Liver (tissue), 9 donors: ENCODE data around the gene CYSLTR2. TPM values are rescaled to one million over a fixed set of nuclear protein-coding genes. Genes with fewer than 3 reads are reported as not detected.
A peak's percentile ranks its signal among the peaks of the same experiment; 100 is the strongest.

ENCODE experiments used
- DNase-seq: peaks from one replicate; pipeline ENCODE4 v3.0.0-alpha.2; 2017; ENCODE audit warnings: low spot score
- H3K27ac ChIP-seq, 2 donors: one replicate each; pipeline ENCODE4 v1.7.0; 2013; ENCODE audit warnings: inconsistent platforms in 2 of 2, low read length in 2 of 2, control low read depth in 1 of 2, low read depth in 1 of 2, mild to moderate bottlenecking in 1 of 2
- H3K27me3 ChIP-seq, 4 donors: one replicate each; pipeline versions ENCODE4 v1.6.1 to v1.7.0; 2013; ENCODE audit warnings: low read length in 3 of 4, inconsistent platforms in 1 of 4, mild to moderate bottlenecking in 1 of 4, moderate library complexity in 1 of 4; ENCODE audit not compliant: control insufficient read depth in 4 of 4, insufficient read depth in 4 of 4
- H3K36me3 ChIP-seq, 4 donors: one replicate each; pipeline versions ENCODE4 v1.6.1 to v1.7.0; 2013; ENCODE audit warnings: low read length in 3 of 4, mild to moderate bottlenecking in 3 of 4, low read depth in 1 of 4, moderate library complexity in 1 of 4; ENCODE audit not compliant: control insufficient read depth in 4 of 4, insufficient read depth in 3 of 4
- H3K4me1 ChIP-seq, 4 donors: one replicate each; pipeline versions ENCODE4 v1.6.1 to v1.7.0; 2013; ENCODE audit warnings: low read length in 3 of 4, mild to moderate bottlenecking in 3 of 4, moderate library complexity in 1 of 4; ENCODE audit not compliant: control insufficient read depth in 4 of 4, insufficient read depth in 4 of 4
- H3K4me3 ChIP-seq, 3 donors: one replicate each; pipeline versions ENCODE4 v1.6.1 to v1.7.0; 2013; ENCODE audit warnings: low read length in 3 of 3, control low read depth in 1 of 3, low read depth in 1 of 3, mild to moderate bottlenecking in 1 of 3
- H3K9ac ChIP-seq, 2 donors: one replicate each; pipeline ENCODE4 v1.7.0; 2013; ENCODE audit warnings: low read length in 2 of 2, mild to moderate bottlenecking in 2 of 2, moderate library complexity in 2 of 2, control low read depth in 1 of 2, low read depth in 1 of 2
- H3K9me3 ChIP-seq, 4 donors: one replicate each; pipeline versions ENCODE4 v1.6.1 to v1.7.0; 2013; ENCODE audit warnings: low read length in 3 of 4; ENCODE audit not compliant: control insufficient read depth in 4 of 4
- EGR1 ChIP-seq, 2 donors: IDR thresholded peaks; 2 replicates each; pipeline ENCODE4 v1.6.1; 2016 to 2018; ENCODE audit warnings: antibody characterized with exemption in 2 of 2, low read depth in 2 of 2
- GABPA ChIP-seq, 2 donors: IDR thresholded peaks in 1 of 2; conservative IDR thresholded peaks in 1 of 2; 2 replicates each; pipeline ENCODE4 v1.6.1; 2016; ENCODE audit warnings: antibody characterized with exemption in 2 of 2, mild to moderate bottlenecking in 1 of 2, moderate library complexity in 1 of 2
- HNF4A ChIP-seq, 2 donors: conservative IDR thresholded peaks; 2 replicates each; pipeline ENCODE4 v1.6.1; 2016; ENCODE audit warnings: antibody characterized with exemption in 2 of 2, mild to moderate bottlenecking in 2 of 2
- HNF4G ChIP-seq: IDR thresholded peaks from 2 replicates; pipeline ENCODE4 v1.6.1; 2016; ENCODE audit warnings: antibody characterized with exemption
- NR2F2 ChIP-seq: IDR thresholded peaks from 2 replicates; pipeline ENCODE4 v1.6.1; 2016; ENCODE audit warnings: antibody characterized with exemption
- RAD21 ChIP-seq, 2 donors: IDR thresholded peaks; 2 replicates each; pipeline ENCODE4 v1.6.1; 2016; ENCODE audit warnings: antibody characterized with exemption in 2 of 2, mild to moderate bottlenecking in 2 of 2
- YY1 ChIP-seq: IDR thresholded peaks from 2 replicates; pipeline ENCODE4 v1.6.1; 2016; ENCODE audit warnings: antibody characterized with exemption, mild to moderate bottlenecking
- WGBS: extraction: QIAGEN DNeasy Blood & Tissue Kit; methylation state at CpG from one replicate; pipeline ENCODE4 v1.1.7; 2013; 5-methylcytosine and 5-hydroxymethylcytosine counted together
- polyA plus RNA-seq, 2 donors: library from polyadenylated mRNA; stranded (reverse) in 1 of 2; unstranded in 1 of 2; fragments of 200-250 nt in 1 of 2; fragments of >200 nt in 1 of 2; fragmentation: Nextera tagmentation in 1 of 2; extraction: Ambion mirVana in 1 of 2; gene quantifications; one replicate each; pipeline versions ENCODE4 v1.2.1 to v1.2.3, GENCODE V29; 2013 to 2015
- total RNA-seq, 2 donors: library from RNA; depleted of rRNA; stranded (reverse); fragments of >200 nt; gene quantifications; one replicate each; pipeline ENCODE4 v1.2.3, GENCODE V29; 2014
- TF ChIP-seq, protein P1 (sequence below): IDR thresholded peaks from 2 replicates; pipeline ENCODE4 v1.6.1; 2016; ENCODE audit warnings: antibody characterized with exemption, mild to moderate bottlenecking
- TF ChIP-seq, protein P2 (sequence below): IDR thresholded peaks from 2 replicates; pipeline ENCODE4 v1.6.1; 2016; ENCODE audit warnings: antibody characterized with exemption
- TF ChIP-seq, protein P3 (sequence below): fragments of 150-350 bp; IDR thresholded peaks from 2 replicates; pipeline ENCODE4 v1.5.1; 2017; ENCODE audit warnings: improper control_type of control experiment, low read depth, low read length; ENCODE audit not compliant: missing input control
- TF ChIP-seq, protein P4 (sequence below): IDR thresholded peaks from 2 replicates; pipeline ENCODE4 v1.6.1; 2016; ENCODE audit warnings: antibody characterized with exemption
- donor health status: healthy.
- donor health status: healthy.
- donor health status: healthy.
- donor health status: healthy.
- donor health status: healthy.

The CYSLTR2 gene
- total and polyA plus RNA-seq, 4 donors, result 0.07 to 0.37 (median 0.15) TPM

DNA sequence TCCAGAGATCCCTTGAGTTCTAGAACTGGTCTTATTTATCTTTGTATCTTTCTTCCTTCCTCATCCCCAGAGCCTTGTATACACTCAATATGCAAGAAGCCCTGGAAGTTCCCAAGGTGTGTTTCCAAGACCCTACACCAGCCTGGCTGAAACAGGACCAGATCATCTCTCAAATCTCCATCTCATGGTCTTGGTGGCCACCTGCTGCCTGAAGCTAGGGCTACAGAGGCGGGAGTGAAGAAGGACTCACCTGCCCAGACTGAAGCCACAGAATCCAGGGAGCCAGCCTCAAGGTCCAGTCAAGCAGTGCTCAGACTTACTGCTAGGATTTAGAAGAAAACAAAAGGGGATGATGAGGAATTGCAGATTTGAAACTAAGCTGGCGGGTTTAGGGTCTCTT is 6.1 kb upstream of the CYSLTR2 start:
- Histone ChIP-seq H3K36me3 (no peaks in the 10 kb centered on the region), H3K9me3 (no peaks in the 10 kb centered on the region), H3K4me3 (no peak overlapping the region), H3K9ac (no peak overlapping the region), H3K27ac (no peak overlapping the region), H3K4me1 (no peaks in the 10 kb centered on the region), H3K27me3 (no peaks in the 10 kb centered on the region)
- DNase-seq, result no peak
- WGBS, result 95% methylated on average over 2 of the region's 2 CpGs
- TF ChIP-seq EGR1 (IDR thresholded peaks at IDR 0.05; ENCODE audit: low read depth in 2 of 2), result no peak
- peak; percentile 31 to 36 for TF ChIP-seq RAD21 (IDR thresholded peaks at IDR 0.05)
- TF ChIP-seq, protein P1, sequence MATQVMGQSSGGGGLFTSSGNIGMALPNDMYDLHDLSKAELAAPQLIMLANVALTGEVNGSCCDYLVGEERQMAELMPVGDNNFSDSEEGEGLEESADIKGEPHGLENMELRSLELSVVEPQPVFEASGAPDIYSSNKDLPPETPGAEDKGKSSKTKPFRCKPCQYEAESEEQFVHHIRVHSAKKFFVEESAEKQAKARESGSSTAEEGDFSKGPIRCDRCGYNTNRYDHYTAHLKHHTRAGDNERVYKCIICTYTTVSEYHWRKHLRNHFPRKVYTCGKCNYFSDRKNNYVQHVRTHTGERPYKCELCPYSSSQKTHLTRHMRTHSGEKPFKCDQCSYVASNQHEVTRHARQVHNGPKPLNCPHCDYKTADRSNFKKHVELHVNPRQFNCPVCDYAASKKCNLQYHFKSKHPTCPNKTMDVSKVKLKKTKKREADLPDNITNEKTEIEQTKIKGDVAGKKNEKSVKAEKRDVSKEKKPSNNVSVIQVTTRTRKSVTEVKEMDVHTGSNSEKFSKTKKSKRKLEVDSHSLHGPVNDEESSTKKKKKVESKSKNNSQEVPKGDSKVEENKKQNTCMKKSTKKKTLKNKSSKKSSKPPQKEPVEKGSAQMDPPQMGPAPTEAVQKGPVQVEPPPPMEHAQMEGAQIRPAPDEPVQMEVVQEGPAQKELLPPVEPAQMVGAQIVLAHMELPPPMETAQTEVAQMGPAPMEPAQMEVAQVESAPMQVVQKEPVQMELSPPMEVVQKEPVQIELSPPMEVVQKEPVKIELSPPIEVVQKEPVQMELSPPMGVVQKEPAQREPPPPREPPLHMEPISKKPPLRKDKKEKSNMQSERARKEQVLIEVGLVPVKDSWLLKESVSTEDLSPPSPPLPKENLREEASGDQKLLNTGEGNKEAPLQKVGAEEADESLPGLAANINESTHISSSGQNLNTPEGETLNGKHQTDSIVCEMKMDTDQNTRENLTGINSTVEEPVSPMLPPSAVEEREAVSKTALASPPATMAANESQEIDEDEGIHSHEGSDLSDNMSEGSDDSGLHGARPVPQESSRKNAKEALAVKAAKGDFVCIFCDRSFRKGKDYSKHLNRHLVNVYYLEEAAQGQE, result no peak

DNA sequence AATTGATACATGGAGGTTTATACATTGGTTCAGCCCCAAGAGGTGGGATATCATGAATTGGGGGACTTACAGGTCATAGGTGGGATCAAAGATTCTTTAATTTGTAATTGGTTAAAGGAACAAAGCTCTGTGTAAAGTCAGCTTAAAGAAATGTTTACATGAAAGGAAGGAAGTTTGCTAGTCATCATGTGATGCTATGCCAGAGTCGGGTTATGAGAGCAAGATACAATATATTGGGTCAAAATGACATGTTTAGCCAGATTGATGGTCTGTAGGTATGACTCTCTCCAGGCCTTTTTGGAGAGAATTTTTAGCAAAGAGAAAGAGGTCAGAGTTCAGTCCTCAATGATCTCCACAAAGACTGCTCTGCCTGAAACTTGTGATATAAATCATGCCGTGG is 5.3 kb upstream of the CYSLTR2 start:
- DNase-seq, result no peak
- Histone ChIP-seq H3K4me1 (no peaks in the 10 kb centered on the region), H3K27me3 (no peaks in the 10 kb centered on the region), H3K9ac (no peak overlapping the region), H3K4me3 (no peak overlapping the region), H3K27ac (no peak overlapping the region), H3K9me3 (no peaks in the 10 kb centered on the region), H3K36me3 (no peaks in the 10 kb centered on the region)
- 68% methylated on average over 2 of the region's 2 CpGs for WGBS
- TF ChIP-seq, protein P2, sequence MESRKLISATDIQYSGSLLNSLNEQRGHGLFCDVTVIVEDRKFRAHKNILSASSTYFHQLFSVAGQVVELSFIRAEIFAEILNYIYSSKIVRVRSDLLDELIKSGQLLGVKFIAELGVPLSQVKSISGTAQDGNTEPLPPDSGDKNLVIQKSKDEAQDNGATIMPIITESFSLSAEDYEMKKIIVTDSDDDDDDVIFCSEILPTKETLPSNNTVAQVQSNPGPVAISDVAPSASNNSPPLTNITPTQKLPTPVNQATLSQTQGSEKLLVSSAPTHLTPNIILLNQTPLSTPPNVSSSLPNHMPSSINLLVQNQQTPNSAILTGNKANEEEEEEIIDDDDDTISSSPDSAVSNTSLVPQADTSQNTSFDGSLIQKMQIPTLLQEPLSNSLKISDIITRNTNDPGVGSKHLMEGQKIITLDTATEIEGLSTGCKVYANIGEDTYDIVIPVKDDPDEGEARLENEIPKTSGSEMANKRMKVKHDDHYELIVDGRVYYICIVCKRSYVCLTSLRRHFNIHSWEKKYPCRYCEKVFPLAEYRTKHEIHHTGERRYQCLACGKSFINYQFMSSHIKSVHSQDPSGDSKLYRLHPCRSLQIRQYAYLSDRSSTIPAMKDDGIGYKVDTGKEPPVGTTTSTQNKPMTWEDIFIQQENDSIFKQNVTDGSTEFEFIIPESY, result no peak
- TF ChIP-seq, protein P3, sequence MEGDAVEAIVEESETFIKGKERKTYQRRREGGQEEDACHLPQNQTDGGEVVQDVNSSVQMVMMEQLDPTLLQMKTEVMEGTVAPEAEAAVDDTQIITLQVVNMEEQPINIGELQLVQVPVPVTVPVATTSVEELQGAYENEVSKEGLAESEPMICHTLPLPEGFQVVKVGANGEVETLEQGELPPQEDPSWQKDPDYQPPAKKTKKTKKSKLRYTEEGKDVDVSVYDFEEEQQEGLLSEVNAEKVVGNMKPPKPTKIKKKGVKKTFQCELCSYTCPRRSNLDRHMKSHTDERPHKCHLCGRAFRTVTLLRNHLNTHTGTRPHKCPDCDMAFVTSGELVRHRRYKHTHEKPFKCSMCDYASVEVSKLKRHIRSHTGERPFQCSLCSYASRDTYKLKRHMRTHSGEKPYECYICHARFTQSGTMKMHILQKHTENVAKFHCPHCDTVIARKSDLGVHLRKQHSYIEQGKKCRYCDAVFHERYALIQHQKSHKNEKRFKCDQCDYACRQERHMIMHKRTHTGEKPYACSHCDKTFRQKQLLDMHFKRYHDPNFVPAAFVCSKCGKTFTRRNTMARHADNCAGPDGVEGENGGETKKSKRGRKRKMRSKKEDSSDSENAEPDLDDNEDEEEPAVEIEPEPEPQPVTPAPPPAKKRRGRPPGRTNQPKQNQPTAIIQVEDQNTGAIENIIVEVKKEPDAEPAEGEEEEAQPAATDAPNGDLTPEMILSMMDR, result no peak
- no peak for TF ChIP-seq EGR1 (IDR thresholded peaks at IDR 0.05; ENCODE audit: low read depth in 2 of 2)
- no peak for TF ChIP-seq HNF4G
- TF ChIP-seq, protein P4, sequence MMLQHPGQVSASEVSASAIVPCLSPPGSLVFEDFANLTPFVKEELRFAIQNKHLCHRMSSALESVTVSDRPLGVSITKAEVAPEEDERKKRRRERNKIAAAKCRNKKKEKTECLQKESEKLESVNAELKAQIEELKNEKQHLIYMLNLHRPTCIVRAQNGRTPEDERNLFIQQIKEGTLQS, result no peak
- TF ChIP-seq NR2F2, result no peak
- no peak for TF ChIP-seq GABPA (IDR thresholded peaks at IDR 0.05 in 1 of 2, conservative IDR thresholded peaks at IDR 0.05 in 1 of 2)
- no peak for TF ChIP-seq YY1
- no peak for TF ChIP-seq HNF4A (conservative IDR thresholded peaks at IDR 0.05)
